Cardiac septum (tissue), 1 donor: ENCODE data around the gene CCDC188. TPM values are rescaled to one million over a fixed set of nuclear protein-coding genes. Genes with fewer than 3 reads are reported as not detected.
A peak's percentile ranks its signal among the peaks of the same experiment; 100 is the strongest.
"Not testable (repeated sequence)": the region's sequence is repeated elsewhere in the genome, so short reads cannot be mapped to it uniquely, and the experiment has no call there.

Experiments used
- DNase-seq: peaks from one replicate; pipeline ENCODE4 v3.0.0-alpha.2; 2020; ENCODE audit warnings: low spot score
- intact Hi-C: fragments of 100-400 bp; cut with DNase I; formaldehyde crosslinking; loops from one replicate; pipeline ENCODE4 v1.14.0; 2022
- total RNA-seq: library from RNA; stranded (reverse); fragmentation: NEBNext Ultra II Directional; extraction: Animal tissue kit (Norgen Biotek cat#: 25700); gene quantifications from one replicate; pipeline ENCODE4 v1.2.1, GENCODE V29; 2021
- donor health status: DM: no; HTN: no; CAD: no.

CCDC188 gene
- total RNA-seq, 1 donor from 2014 or later, result 0.67 TPM

DNA sequence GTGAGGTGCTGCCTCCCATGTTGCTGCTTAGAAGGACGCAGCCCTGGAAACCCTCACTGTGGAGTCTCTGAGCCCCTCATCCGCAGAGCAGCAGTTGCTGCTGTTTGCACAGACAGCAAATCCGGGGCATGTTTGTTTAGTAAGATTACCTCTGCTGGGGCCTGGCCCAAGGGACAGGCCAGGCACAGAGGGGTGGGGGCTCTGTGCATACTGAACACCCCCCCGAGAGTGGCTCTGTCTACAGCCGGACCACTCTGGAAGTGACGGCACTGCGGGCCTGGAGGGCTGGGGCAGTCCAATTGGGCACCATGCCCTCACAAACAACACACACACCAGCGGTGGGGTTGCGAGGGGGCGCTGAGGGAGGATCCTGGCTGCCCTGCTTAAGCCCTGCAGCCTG is 22.9 kb upstream of the CCDC188 start:
- DNase-seq, result no peak
- intact Hi-C loops, result no loop called here

DNA sequence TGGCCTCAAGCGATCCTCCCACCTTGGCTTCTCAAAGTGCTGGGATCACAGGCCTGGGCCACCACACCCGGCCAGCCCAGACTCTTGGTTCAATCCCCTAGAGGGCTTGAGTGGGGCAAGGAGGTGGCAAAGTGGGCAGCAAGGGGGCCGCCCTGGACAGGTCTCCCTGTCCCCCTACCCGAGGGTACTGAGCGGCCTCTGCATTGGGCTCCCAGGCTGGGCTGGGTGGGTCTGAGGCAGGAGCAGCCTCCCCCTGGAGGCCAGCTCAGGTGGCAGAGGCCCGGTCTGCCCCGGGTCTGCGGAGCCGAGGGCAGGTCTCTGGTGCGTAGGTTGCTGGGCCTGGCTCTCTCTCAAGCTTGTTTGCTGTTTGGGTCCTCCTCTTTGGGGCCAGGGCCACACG is 22.4 kb upstream of the CCDC188 start:
- DNase-seq, result no peak
- intact Hi-C loops, result no loop called here

DNA sequence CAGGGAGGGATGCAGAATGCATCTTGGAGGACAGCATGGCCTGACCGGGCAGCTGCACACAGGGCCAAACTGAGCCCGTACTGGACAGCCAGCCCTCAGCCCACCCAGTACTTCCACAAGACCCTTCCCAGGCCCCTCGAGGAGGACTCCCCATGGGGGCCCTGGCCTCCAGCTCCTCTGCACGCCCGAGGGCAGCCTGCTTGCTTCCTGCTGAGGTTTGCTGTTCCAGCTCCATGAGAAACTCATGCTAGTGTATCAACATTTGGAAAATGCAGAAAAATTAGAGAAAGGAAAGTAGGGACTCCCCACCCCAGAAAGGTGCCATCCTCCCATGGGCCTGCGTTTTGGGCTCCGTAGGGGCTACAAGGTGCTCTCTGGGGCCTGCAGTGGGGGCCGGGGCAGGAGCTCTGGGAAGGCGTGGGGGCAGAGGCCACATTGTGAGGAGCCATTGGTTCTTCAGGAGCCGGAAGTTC is 21.3 kb upstream of the CCDC188 start:
- no peak for DNase-seq
- intact Hi-C loops, result no loop called here

DNA sequence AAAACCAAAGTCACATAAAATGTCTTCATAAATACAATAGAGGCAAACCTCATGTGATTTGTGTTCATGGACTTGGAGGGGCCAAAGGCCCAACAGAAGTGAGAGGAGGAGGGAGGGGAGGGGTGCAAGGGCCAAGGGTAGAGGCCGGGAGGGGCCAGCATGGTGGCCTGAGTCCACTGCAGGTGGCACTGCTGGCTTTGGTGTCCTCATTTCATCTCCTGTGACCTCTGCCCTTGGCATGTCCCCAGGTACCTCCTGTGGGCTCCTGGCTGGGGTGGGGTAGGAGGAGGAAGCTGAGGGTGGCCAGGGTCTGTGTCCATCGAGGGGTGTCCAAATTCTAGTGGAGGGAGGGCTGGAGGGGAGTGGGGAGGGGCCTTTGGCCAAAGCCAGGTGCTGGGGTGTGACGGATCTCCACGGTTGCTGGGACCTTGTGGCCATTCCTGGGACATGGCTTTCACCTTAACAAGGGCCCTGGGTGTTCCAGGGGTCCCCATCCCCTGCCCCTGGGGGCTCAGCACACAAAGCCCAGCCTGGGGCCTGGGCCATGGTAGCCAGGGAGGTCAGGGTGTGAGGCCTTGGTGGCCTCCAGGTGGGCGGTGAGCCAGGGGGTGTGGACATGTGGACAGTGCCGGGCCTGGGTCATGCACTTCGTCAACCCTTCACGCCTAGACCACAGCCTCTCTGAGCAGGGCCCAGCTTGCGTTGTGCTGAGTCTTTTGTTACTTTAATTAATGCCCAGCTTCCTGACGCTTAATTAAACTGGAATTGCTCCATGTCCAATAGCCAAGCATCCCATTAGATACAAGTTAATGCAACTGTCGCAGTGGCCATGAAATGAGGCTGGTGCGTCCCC is 20.7 kb upstream of the CCDC188 start:
- DNase-seq, result no peak
- intact Hi-C loops, result no loop called here

DNA sequence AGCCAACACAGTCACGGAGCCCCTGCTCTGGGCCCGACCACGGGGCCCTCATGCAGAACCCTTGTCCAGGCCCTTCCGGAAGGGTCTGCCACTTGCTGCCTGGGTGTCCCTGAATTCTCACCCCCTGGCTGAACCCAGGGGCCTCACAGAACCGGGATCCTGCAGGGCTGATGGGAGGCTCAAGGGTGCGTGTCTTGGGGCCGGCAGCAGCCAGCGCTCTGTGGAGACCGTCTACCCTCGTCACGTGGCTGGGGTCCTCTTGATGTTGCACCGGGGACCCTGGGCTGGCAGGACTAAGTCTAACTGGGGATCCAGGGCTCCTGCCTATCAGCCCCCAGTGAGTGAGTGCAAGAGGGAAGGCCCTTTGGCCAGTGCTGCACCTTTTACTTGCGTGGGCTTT is 19.3 kb upstream of the CCDC188 start:
- intact Hi-C loops, result no loop called here
- no peak for DNase-seq

DNA sequence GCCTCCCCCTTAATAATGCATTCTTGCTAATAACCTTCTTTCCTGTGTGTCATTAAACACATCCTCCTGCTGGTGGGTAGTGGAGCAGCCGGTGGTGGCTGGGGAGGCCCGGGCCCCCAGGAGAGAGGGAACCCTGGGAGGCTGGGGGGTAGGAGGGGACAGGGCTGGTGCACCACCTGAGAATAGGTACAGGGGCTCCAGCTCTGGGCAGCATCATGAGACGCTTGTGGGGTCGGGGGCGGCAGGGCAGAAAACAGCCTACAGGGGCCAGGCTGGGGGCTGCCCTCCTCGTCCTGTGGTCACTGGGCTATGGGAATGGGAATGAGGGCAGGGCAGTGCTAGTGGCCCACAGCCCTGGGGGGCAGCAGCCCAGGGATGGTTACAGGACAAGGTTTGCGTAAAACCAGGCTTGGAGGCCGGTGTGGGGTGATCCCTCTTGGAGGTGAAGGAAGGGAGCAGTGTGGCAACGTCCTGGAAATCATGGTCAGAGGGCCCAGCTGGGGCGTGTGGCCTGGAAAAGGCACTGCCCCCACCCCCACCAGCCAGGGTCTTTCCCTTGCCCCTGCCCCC is 18.5 kb upstream of the CCDC188 start:
- intact Hi-C loops, result no loop called here
- no peak for DNase-seq

DNA sequence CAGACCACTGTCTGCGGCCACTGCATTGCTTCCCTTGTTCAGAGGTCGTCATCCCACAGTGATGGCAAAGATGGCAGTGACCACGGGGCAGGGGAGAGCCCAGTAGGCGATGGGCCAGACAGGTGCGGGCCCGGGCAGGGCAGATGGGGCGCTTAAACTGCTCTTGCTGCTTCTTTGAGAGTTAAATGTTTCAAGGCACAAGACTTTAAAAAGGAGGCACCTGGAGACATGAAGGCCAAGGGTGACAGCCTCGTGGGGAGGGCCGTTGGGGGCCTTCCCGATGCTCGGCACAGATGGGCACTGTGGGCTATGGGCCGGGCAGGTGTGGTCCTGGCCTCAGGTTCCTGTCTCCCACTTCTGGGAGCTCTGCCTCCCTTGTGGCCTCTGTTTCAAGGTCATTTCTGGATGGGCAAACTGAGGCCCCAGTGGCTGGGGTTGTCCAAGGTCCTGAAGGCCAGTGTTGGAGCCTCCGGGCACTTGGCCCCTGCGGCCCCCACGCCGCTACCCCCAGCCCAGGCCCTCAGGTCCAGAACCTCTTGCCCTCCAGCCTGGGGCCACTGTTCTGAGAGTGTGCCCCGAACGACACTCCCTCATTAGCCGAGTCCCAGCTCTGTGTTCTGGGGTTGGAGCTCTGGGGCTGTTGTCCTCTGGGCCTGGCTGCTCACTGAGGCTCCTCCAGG is 16.9 kb upstream of the CCDC188 start:
- no peak for DNase-seq
- intact Hi-C loops, result no loop called here

DNA sequence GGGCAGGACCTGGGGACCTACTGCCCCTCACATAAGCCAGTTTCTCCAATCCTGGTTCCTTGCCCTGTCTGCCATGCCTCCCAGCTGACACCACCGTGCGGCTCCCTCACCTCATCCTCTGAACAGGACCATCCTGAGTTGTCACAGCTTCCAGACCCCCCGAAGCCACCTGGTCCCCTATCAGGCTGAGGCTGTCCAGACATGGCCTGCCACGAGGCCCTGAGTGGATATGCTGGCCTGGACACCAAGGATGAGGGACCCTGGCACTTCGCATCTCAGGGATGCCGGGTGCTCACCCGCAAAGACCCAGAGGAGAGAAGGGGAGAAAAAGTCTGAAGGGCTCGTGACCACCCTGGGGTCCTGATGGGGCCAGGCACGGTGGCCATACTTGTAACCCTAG is 15.8 kb upstream of the CCDC188 start:
- intact Hi-C loops, result no loop called here

DNA sequence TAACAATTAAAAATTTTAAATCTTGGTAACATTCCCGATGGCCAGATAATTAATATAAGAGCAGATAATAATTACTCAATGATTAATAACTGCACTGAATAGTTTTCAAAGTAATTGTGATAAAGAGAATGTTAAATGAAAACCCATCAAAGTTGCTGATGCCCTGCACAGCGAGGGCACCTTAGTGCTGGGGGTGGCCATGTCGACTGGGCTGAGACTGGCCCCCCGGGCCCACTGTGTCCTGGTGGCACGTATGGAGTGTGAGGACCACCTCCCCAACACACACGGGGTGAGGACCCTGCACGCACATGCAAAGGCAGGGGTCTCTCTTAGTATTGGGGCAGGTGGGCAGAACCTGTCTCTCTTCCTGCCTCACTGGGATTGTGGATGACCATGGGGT is 15.1 kb upstream of the CCDC188 start:
- intact Hi-C loops, result no loop called here

More for the DNA sequence above, 15.8 kb upstream of the CCDC188 start:
- DNase-seq, result no peak

DNA sequence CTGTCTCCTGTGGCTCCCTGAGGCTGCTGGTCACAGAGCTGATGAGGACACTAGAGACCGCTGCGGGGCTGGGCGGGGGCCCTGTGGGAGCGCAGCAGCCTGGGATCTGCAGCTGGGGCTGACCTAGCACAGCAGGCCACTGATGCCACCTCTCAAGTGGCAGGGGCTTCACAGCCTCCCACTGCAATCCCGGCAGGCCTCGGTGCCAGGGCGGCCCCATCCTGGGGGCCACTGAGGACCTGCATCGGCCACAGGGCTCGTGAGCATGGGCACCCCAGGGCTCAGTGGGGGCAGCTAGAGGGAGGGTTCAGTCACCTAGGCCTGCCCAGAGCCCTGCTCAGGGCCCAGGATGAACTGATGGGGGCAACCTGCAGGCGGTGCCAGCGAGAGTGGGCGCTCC is 14.6 kb upstream of the CCDC188 start:
- DNase-seq, result no peak
- intact Hi-C loops, result no loop called here

More for the DNA sequence above, 15.1 kb upstream of the CCDC188 start:
- no peak for DNase-seq

DNA sequence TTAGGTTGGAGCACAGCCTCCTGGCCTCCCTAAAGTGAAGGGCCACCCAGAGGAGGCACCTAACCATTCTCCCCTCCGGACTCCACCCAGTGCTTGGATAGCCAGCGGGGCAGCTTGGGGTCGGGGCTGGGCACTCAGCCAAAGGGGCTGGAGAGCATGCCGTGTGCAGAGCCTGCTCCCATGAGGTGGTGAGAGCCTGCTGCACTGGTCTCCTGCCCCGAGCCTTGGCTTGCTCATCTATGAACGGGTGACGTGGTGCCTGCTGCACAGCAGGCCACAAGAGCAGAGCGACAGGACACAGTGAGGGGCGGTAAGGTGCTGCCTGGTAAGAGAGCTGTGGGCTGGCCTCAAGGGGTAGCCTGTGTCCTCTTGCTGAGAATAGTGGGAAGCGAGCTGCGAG is 14.0 kb upstream of the CCDC188 start:
- intact Hi-C loops, result no loop called here
- no peak for DNase-seq

DNA sequence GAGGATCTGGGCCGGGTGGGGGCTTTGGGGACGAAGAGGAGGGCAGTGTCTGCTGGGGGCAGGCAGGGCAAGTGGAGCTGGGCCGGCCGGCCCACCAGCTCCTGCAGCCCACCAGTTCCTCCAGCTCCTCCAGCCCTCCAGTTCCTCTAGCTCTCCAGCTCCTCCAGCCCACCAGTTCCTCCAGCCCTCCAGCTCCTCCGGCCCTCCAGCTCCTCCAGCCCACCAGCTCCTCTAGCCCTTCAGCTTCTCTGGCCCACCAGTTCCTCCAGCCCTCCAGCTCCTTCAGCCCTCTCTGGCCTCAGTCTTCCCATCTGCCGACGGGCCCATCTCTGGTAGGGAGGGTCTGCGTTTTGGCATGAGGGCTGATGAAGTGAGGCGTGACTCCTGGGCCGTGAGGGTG is 9.2 kb upstream of the CCDC188 start:
- intact Hi-C loops, result no loop called here
- DNase-seq, result no peak

DNA sequence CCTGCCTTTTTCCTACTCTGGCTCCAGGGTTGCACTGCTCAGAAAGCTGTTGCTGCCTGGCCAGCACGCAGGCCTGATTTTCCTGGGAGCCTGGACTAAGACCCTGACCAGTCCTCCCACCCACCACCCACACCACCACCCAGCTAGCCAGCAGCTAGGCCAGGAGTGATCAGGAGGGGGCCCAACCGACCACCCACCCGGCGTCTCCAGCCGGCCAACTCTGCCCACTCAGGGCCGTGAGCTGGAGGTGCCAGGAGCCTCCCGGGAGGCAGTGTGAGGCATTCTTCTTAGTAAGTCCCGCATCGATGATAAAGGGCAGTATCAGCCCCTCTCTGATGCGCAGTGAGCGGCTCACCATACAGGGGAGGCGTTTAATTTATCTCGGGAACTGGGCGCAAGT is 8.7 kb upstream of the CCDC188 start:
- intact Hi-C loops, DNase-seq: not testable (repeated sequence)

DNA sequence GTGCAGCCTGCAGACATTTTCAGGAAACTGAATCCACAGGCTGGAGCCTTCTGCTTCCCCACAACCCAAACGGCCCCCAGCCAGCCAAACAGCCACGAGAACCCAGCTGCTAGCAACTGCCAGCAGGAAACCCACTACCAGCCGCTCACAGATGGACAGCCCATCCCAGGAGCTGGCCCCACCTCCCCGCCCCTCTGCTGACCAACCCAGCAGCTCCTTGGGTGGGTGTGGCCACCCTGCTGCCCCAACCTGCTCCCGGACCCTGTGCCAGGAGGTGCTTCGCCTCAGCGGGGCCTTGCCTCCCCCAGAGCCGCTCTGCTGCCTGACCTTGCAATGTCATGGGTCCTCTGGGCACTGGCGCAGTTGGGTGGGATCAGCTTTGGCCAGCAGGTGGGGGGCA is 8.2 kb upstream of the CCDC188 start:
- DNase-seq, result no peak
- intact Hi-C loops, result no loop called here

DNA sequence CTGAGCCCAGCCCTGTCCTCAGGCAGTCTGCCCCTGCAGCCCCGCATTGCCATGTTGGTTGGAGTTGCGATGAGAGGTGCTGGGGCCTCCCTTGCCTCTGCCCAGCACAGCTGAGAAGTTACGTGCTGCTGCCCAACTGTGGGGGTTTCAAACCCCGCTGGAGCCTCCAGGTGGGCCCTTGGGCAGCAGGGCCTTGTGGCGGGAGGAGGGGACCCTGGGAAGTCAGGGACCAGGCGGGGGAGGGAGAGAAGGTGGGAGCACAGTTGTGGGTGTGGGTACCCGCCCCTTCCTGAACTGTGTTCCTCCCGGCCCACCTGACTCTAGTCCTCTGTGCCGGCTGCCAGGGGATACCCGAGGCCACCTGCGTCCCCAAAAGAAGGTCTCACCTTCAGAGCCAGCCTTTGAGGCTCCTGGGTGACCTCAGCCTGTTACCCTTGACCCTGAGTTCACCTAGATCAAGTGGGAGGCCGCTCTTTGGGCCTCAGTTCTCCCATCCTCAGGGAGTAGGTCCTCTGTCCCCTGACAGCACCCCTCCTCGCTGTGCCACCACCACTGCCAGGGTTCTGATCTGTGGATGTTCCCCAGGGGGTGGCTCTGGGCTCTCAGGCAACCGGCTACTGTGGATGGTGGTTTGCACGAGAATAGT is 7.7 kb upstream of the CCDC188 start:
- DNase-seq, result no peak
- intact Hi-C loops, result no loop called here

DNA sequence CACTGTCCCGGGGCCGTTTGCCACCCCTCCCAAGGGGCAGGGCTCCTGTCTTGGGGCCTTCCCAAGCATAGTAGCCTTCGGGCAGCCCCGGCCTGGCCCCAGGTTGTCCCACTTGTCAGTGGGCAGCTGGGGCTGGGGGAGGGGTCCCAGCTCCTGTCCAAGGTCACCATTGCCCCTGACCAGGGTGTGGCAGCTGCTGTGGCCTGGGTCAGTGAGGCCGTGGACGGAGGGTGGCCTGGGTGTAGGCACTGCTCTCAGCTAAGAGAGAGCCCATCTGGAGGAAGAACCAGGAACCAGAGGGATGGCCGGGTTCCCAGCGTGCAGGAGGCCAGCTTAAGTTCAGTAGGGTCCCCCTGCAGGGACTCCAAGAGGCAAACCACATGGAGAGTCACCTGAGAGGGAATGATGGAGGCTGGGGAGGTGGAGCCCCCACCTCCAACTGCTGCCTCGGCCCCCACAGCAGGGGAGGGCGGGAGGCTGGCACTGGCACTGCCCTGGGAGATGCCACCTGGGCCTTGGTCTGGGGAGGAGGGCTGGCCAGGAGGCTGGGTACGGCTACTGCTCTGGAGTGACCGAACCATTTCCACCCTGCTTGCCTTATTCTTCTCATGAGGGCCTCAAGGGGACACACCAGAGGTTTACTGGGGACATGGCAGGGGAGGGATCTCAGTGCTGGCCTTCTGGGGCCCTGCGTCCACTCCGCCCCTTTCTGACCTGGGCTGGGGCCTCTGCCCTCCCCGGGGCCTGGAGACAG is 6.8 kb upstream of the CCDC188 start:
- no peak for DNase-seq
- intact Hi-C loops, result loop anchor here (1.0 kb wide), 2 partner anchors 110 to 128 kb away; no protein-coding TSS in a partner anchor

DNA sequence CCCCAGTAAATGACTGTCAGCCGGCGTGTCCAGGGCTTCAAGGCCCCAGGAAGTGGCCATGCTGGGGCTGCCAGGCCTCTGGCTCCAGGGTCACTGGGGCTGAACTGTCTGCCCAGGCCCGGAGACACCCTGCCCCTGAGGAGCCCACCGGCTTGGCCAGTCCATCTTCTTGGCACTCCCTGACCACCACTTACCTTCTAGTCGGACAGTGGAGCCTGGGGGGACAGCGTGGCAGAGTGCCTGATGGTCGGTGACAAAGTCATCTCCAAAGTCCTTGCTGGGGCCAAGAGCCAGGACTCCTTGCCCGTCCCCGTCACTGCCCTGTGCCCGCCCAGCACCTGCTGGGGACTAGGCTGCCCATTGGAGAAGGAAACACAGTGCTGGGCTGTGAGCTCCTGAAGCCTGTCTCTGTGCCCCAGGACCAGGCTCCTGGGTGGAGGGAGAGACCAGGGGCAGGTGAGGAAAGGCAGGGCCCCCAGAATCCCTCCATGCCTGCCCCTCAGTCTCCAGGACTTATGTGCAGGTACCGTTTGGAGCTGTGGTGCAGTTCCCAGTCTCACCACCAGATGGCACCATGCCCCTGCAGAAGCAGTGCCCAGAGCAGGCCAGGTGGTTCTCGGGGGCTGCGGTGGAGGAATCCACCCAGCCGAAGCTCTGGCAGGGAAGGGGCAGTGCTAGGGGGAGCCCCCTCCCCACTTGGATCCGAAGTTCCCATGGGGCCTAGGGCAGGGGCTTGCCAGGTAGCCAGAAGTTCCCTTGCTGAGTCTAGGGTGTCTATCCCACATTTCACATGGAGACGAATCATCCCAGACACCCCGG is 6.0 kb upstream of the CCDC188 start:
- peak; percentile 87 for DNase-seq
- intact Hi-C loops, result loop anchor here (1.0 kb wide), 2 partner anchors 110 to 128 kb away; no protein-coding TSS in a partner anchor

DNA sequence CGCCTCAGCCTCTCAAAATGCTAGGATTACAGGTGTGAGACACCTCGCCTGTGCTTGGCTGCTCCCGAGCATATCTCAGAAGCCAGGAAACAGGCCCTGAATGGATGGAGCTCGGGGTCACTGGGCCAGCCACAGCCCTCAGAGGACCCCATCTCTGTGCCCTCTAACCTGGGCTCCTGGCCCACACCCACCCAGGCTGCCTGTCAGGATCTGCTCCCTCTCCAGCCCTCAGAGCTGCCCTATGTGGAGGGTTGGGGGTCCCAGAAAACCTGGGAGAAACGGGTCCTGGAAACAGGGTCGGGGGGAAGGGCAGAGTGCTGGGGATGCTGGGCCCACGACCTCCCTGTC is 5.2 kb upstream of the CCDC188 start:
- intact Hi-C loops, result no loop called here
- DNase-seq, result no peak
